ENCODE data around the gene PACS1. TPM values are rescaled to one million over a fixed set of nuclear protein-coding genes. Genes with fewer than 3 reads are reported as not detected.

PACS1 gene
- total RNA-seq, 1 experiment from 2014 or later, result 41.1 TPM

DNA sequence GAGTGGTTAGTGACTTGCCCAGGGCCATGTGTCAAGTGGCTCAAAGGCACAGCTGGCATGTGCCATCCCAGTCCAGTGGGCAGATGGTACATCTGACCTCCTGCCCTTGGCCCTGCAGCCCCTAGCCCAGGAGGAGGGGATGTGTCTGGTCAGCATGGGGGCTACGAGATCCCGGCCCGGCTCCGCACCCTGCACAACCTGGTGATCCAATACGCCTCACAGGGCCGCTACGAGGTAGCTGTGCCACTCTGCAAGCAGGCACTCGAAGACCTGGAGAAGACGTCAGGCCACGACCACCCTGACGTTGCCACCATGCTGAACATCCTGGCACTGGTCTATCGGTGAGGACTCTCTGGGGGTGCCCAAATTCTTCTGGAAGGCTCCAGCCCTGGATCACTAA lies 192.6 kb downstream of the PACS1 start:
- TF ChIP-seq ELF1 (IDR thresholded peaks at IDR 0.05; ENCODE audit: borderline replicate concordance, low read depth) (no peak), YY1 (IDR thresholded peaks at IDR 0.05; ENCODE audit: extremely low read depth, insufficient replicate concordance, low read depth, low read length) (no peak), RAD21 (IDR thresholded peaks at IDR 0.05; ENCODE audit: low read depth) (no peak), FOSL1 (IDR thresholded peaks at IDR 0.05; ENCODE audit: low read depth) (no peak), EGR1 (IDR thresholded peaks at IDR 0.05; ENCODE audit: low read depth) (no peak), CBX3 (IDR thresholded peaks at IDR 0.05; ENCODE audit: low read depth) (no peak), CEBPB (IDR thresholded peaks at IDR 0.05; ENCODE audit: low read depth) (no peak), ATF3 (IDR thresholded peaks at IDR 0.05) (no peak), CTCF (IDR thresholded peaks at IDR 0.05 in 2 of 3, conservative IDR thresholded peaks at IDR 0.05 in 1 of 3; ENCODE audit: borderline replicate concordance in 1 of 3, insufficient read depth in 1 of 3, low read depth in 2 of 3, low read length in 2 of 3) (no peak), EZH2phosphoT487 (IDR thresholded peaks at IDR 0.05; ENCODE audit: borderline replicate concordance) (no peak), POLR2AphosphoS5 (IDR thresholded peaks at IDR 0.05; ENCODE audit: low read depth, low read length) (no peak)
- ChIA-PET RAD21 (ENCODE audit: low non-redundant PET in 1 of 2, low total read pairs in 2 of 2, uncharacterized antibody in 2 of 2, unreplicated experiment in 2 of 2) (no interaction called here), CTCF (no interaction called here), POLR2A (no interaction called here)
- no peak overlapping the region for H3K9ac ChIP-seq (ENCODE audit: low read length)
- H3K27me3 ChIP-seq (ENCODE audit: insufficient read depth, low read length), result no peaks in the 10 kb centered on the region
- H3K4me2 ChIP-seq (ENCODE audit: low read length), result no peak overlapping the region
- DNase-seq (ENCODE audit: low read depth, low spot score) (no peak), ATAC-seq (no peak)
- peaks cover 5 to 22% of the 10 kb centered on the region in 2 experiments for H3K4me1 ChIP-seq (ENCODE audit: control insufficient read depth in 1 of 2, insufficient read depth in 2 of 2, low read length in 2 of 2)
- no peak overlapping the region for H3K4me3 ChIP-seq (replicated peaks in 1 of 2; ENCODE audit: low read depth in 1 of 2, low read length in 2 of 2)
- peaks cover 6 to 12% of the 10 kb centered on the region in 2 experiments for H3K36me3 ChIP-seq (ENCODE audit: control insufficient read depth in 1 of 2, insufficient read depth in 2 of 2, low read length in 2 of 2)
- intact Hi-C loops (cut with micrococcal nuclease), result no loop called here
- no TSS peak for BruUV-seq (replicated peaks)
- H3K79me2 ChIP-seq (ENCODE audit: insufficient read depth, low read length), result peaks cover 20% of the 10 kb centered on the region; the same call in 1 of the 2 replicates
- no peaks in the 10 kb centered on the region for H3K9me3 ChIP-seq (ENCODE audit: control insufficient read depth in 1 of 2, insufficient read depth in 1 of 2, low read depth in 1 of 2, low read length in 2 of 2)
- no peaks in the 10 kb centered on the region for H4K20me1 ChIP-seq (ENCODE audit: insufficient read depth)
- H2AFZ ChIP-seq (ENCODE audit: low read depth, low read length, poor library complexity, severe bottlenecking), result no peak overlapping the region
- H3K27ac ChIP-seq (ENCODE audit: low read depth, low read length), result no peak overlapping the region
- H3K9me2 ChIP-seq (ENCODE audit: insufficient read depth), result no peaks in the 10 kb centered on the region

All from HCT116 (cell line).